GM19238 (cell line): ENCODE results near the gene ATOH1.

Experiments used
- DNase-seq: peaks from one replicate; pipeline ENCODE4 v3.0.0; 2011; ENCODE audit warnings: low spot score; ENCODE audit not compliant: insufficient read length

Gene ATOH1

GRCh38 chr4:93834249-93835066 lies 5.9 kb downstream of the ATOH1 start:
- no peak for DNase-seq

- no peak for DNase-seq
These were observed 7.4 kb downstream of the ATOH1 start for GRCh38 chr4:93835929-93836328.

GRCh38 chr4:93839704-93840103 lies 11.2 kb downstream of the ATOH1 start:
- DNase-seq: no peak

GRCh38 chr4:93841803-93842345 lies 13.3 kb downstream of the ATOH1 start:
- no peak for DNase-seq

- no peak for DNase-seq
These were observed 14.2 kb downstream of the ATOH1 start for GRCh38 chr4:93842601-93843252.

- DNase-seq: no peak
These were observed 15.2 kb downstream of the ATOH1 start for GRCh38 chr4:93843772-93844171.

- no peak for DNase-seq
These were observed 24.1 kb downstream of the ATOH1 start for GRCh38 chr4:93852680-93853079.

GRCh38 chr4:93855926-93856325 lies 27.4 kb downstream of the ATOH1 start:
- DNase-seq: no peak

- no peak for DNase-seq
These were observed 37.1 kb downstream of the ATOH1 start for GRCh38 chr4:93865650-93866049.

- DNase-seq: no peak
These were observed 39.0 kb downstream of the ATOH1 start for GRCh38 chr4:93867416-93868001.

GRCh38 chr4:93870876-93871458 lies 42.4 kb downstream of the ATOH1 start:
- no peak for DNase-seq

- DNase-seq: no peak
These were observed 48.2 kb downstream of the ATOH1 start for GRCh38 chr4:93876754-93877153.

- DNase-seq: no peak
These were observed 50.0 kb downstream of the ATOH1 start for GRCh38 chr4:93878566-93878965.

- DNase-seq: no peak
These were observed 51.4 kb downstream of the ATOH1 start for GRCh38 chr4:93879919-93880318.
